OCI-LY3 (cell line): ENCODE measurements around the gene GOSR1.
"Not testable (repeated sequence)": the region's sequence is repeated elsewhere in the genome, so short reads cannot be mapped to it uniquely, and the experiment has no call there.

Experiments used
- H2AFZ ChIP-seq: fragments of 200-600, 300-600 bp; shearing (Covaris generic); 2 replicates; pipeline ENCODE4 v1.6.0; 2014; ENCODE audit warnings: antibody characterized with exemption, low read depth, low read length
- H3K27ac ChIP-seq: fragments of 200-600, 300-600 bp; sonication (generic); 2 replicates; pipeline ENCODE4 v1.5.1; 2014; ENCODE audit warnings: mild to moderate bottlenecking, low read length, moderate library complexity, mixed read lengths
- H3K27me3 ChIP-seq: fragments of 200-600, 300-600 bp; sonication (generic); 2 replicates; pipeline ENCODE4 v1.6.1; 2014; ENCODE audit warnings: low read depth, low read length, mixed read lengths
- H3K36me3 ChIP-seq: fragments of 200-600, 300-600 bp; sonication (generic); replicated peaks from 2 replicates; pipeline ENCODE3; 2014; ENCODE audit warnings: low read depth, low read length, mixed read lengths
- H3K4me1 ChIP-seq: fragments of 300-600, 200-600 bp; sonication (generic); 2 replicates; pipeline ENCODE4 v1.6.1; 2014; ENCODE audit warnings: low read length, mixed read lengths
- H3K4me2 ChIP-seq: fragments of 200-600, 300-600 bp; sonication (generic); 2 replicates; pipeline ENCODE4 v1.6.1; 2014; ENCODE audit warnings: low read length, mixed read lengths
- H3K4me3 ChIP-seq: fragments of 300-600, 200-600 bp; sonication (generic); 2 replicates; pipeline ENCODE4 v1.5.1; 2014; ENCODE audit warnings: antibody characterized with exemption, mild to moderate bottlenecking, low read length, moderate library complexity
- H3K79me2 ChIP-seq: fragments of 300-600, 200-600 bp; shearing (Covaris generic); 2 replicates; pipeline ENCODE4 v1.6.1; 2014; ENCODE audit warnings: mild to moderate bottlenecking, low read length, mixed read lengths
- H3K9ac ChIP-seq: fragments of 300-600, 200-600 bp; shearing (Covaris generic); 2 replicates; pipeline ENCODE4 v1.6.0; 2014; ENCODE audit warnings: mild to moderate bottlenecking, low read length, moderate library complexity
- H3K9me3 ChIP-seq: fragments of 200-600, 300-600 bp; shearing (Covaris generic); 2 replicates; pipeline ENCODE4 v1.6.1; 2014; ENCODE audit warnings: low read length, mixed read lengths; ENCODE audit not compliant: insufficient read depth
- H4K20me1 ChIP-seq: fragments of 200-600, 300-600 bp; sonication (generic); 2 replicates; pipeline ENCODE4 v1.6.1; 2016; ENCODE audit warnings: low read length, mixed read lengths; ENCODE audit not compliant: insufficient read depth
- EZH2phosphoT487 ChIP-seq: fragments of 200-600 bp; shearing (Covaris generic); IDR thresholded peaks from 2 replicates; pipeline ENCODE4 v1.6.1; 2018; ENCODE audit warnings: antibody characterized with exemption, mixed run types, low read depth
- TF ChIP-seq, protein P1 (sequence below): fragments of 200-600, 300-600 bp; sonication (generic); IDR thresholded peaks from 2 replicates; pipeline ENCODE4 v1.5.1; 2014; ENCODE audit warnings: antibody characterized with exemption, low read length, low read depth

GOSR1 gene

DNA sequence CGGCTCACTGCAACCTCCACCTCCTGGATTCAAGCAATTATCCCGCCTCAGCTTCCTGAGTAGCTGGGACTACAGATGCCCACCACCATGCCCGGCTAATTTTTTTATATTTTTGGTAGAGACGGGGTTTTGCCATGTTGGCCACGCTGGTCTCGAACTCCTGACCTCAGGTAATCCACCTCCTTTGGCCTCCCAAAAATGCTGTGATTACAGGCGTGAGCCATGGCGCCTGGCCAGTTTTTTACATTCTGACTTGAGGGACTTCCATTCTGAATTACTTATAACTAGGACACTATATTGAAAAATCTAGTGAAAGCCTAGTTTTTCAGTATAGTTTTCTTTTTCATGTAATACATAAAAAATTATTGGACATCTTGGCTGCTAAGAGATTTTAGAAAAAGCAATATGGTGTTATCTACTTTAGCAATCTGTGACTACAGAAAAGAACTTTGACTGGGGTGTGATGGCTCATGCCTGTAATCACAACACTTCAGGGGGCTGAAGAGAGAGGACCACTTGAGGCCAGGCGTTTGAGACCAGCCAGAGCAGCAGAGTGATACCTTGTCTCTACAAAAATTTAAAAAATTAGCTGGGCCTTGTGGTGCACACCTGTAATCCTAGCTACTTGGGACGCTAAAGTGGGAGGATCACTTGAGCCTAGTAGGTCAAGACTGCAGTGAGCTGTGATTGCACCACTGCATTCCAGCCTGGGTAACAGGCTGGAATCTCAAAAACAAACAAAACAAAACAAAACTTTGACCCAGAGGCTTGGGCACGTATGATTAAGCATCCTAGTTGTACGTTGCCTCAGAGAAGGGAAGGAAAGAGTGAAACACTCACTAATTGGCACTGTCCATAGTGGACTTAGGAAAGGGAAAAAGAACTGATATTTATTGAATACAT is 26.8 kb upstream of the GOSR1 start:
- no peaks in the 10 kb centered on the region for H3K79me2 ChIP-seq

DNA sequence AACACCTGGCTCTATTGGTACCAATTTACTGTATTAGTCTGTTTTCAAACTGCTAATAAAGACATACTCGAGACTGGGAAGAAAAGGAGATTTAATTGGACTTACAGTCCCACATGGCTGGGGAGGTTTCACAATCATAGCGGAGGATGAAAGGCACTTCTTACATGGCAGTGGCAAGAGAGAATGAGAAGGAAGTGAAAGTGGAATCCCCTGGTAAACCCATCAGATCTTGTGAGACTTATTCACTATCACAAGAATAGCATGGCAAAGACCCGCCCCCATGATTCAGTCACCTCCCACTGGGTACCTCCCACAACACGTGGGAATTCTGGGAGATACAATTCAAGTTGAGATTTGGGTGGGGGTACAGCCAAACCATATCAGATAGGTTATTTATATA is 22.6 kb upstream of the GOSR1 start:
- Histone ChIP-seq H3K27ac (no peak overlapping the region), H3K4me3 (no peak overlapping the region), H3K9me3 (no peaks in the 10 kb centered on the region), H3K4me1 (0 out of 2 replicates have a peak, but pooled peaks cover 2% of the 10 kb centered on the region), H4K20me1 (no peaks in the 10 kb centered on the region), H3K9ac (no peak overlapping the region), H3K4me2 (no peak overlapping the region), H3K27me3 (no peaks in the 10 kb centered on the region), H3K36me3 (peaks cover 8% of the 10 kb centered on the region), H2AFZ (no peak overlapping the region), H3K79me2 (no peaks in the 10 kb centered on the region)
- TF ChIP-seq EZH2phosphoT487, result no peak
- TF ChIP-seq, protein P1, sequence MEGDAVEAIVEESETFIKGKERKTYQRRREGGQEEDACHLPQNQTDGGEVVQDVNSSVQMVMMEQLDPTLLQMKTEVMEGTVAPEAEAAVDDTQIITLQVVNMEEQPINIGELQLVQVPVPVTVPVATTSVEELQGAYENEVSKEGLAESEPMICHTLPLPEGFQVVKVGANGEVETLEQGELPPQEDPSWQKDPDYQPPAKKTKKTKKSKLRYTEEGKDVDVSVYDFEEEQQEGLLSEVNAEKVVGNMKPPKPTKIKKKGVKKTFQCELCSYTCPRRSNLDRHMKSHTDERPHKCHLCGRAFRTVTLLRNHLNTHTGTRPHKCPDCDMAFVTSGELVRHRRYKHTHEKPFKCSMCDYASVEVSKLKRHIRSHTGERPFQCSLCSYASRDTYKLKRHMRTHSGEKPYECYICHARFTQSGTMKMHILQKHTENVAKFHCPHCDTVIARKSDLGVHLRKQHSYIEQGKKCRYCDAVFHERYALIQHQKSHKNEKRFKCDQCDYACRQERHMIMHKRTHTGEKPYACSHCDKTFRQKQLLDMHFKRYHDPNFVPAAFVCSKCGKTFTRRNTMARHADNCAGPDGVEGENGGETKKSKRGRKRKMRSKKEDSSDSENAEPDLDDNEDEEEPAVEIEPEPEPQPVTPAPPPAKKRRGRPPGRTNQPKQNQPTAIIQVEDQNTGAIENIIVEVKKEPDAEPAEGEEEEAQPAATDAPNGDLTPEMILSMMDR, result no peak

More for the DNA sequence above, 26.8 kb upstream of the GOSR1 start:
- Histone ChIP-seq H3K4me3 (no peak overlapping the region), H3K4me1 (0 out of 2 replicates have a peak, but pooled peaks cover 2% of the 10 kb centered on the region), H3K4me2 (no peak overlapping the region), H3K27ac (no peak overlapping the region), H3K9me3 (no peaks in the 10 kb centered on the region), H2AFZ (no peak overlapping the region), H4K20me1 (no peaks in the 10 kb centered on the region), H3K9ac (no peak overlapping the region), H3K27me3 (no peaks in the 10 kb centered on the region), H3K36me3 (peaks cover 5% of the 10 kb centered on the region)
- TF ChIP-seq EZH2phosphoT487, result no peak
- TF ChIP-seq, protein P1, result no peak

DNA sequence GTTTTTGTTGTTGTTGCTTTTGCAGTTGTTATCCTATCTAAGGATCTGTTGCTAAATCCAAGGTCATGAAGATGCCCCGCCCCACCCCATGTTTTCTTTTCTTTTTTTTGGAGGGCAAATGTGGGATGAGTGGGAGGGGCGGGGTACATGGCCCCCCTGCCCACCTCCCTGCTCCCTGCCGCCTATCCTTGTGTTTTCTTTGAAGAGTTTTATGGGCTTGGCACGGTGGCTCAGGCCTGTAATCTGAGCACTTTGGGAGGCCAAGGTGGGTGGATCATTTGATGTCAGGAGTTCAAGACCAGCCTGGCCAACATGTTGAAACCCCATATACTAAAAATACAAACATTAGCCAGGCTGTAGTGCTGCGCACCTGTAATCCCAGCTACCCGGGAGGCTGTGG is 18.8 kb upstream of the GOSR1 start:
- Histone ChIP-seq H4K20me1 (no peaks in the 10 kb centered on the region), H3K36me3 (peaks cover 8% of the 10 kb centered on the region), H3K4me3 (no peak overlapping the region), H3K27me3 (no peaks in the 10 kb centered on the region), H3K4me2 (no peak overlapping the region), H2AFZ (no peak overlapping the region), H3K79me2 (no peaks in the 10 kb centered on the region), H3K27ac (no peak overlapping the region), H3K9ac (no peak overlapping the region), H3K9me3 (no peaks in the 10 kb centered on the region), H3K4me1 (0 out of 2 replicates have a peak, but pooled peaks cover 2% of the 10 kb centered on the region)
- TF ChIP-seq, protein P1, result no peak
- TF ChIP-seq EZH2phosphoT487, result no peak

DNA sequence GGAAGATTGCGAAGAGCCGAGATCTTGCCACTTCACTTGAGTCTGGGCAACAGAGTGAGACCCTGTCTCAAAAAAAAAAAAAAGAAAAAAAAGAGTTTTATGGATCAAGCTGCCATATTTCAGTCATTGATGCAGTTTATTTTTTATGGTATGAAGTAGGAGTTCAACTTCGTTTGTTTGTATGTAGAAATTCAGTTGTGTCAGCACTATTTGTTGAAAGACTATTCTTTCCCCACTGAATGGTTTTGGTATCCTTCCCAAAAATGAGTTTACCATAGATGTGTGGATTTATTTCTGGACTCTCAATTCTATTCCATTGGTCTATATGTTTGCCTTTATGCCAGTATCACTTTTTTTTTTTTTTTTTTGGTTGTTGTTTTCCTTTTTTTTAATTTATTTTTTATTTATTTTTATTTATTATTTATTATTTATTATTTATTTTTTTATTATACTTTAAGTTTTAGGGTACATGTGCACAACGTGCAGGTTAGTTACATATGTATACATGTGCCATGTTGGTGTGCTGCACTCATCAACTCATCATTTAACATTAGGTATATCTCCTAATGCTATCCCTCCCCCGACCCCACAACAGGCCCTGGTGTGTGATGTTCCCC is 18.3 kb upstream of the GOSR1 start:
- H3K79me2 ChIP-seq, H3K9ac ChIP-seq, H2AFZ ChIP-seq, H3K27ac ChIP-seq, H3K36me3 ChIP-seq, H3K27me3 ChIP-seq, H3K9me3 ChIP-seq, H3K4me2 ChIP-seq, H4K20me1 ChIP-seq, H3K4me1 ChIP-seq, H3K4me3 ChIP-seq: not testable (repeated sequence)
